Activated B cell treated with CpG ODN at 0.5 μM for 24 hours (primary cell): Measurements from ENCODE around the gene NCOR2. TPM values are rescaled to one million over a fixed set of nuclear protein-coding genes. Genes with fewer than 3 reads are reported as not detected.

Source experiments
- ATAC-seq: fragments of 200-7000 bp; cut with Tn5 transposase; one replicate; pipeline ENCODE4 v1.10.0; 2021; ENCODE audit warnings: low read depth, mild to moderate bottlenecking, moderate library complexity
- CTCF ChIA-PET: fragments of 350-600 bp; sonication (Branson Sonifier 250); formaldehyde crosslinking; loops from one replicate; lab custom pipeline; 2021; ENCODE audit warnings: antibody characterized with exemption; lab: Charles Lee
- POLR2A ChIA-PET: fragments of 350-600 bp; sonication (Branson Sonifier 250); formaldehyde crosslinking; loops from one replicate; lab custom pipeline; 2021; ENCODE audit warnings: antibody characterized with exemption; lab: Charles Lee
- DNase-seq: peaks from one replicate; pipeline ENCODE4 v3.0.0; 2022
- H3K27ac Mint-ChIP-seq: one replicate; pipeline ENCODE4 v1.8.0; 2020; ENCODE audit warnings: mixed read lengths
- H3K27me3 Mint-ChIP-seq: one replicate; pipeline ENCODE4 v1.8.0; 2021; ENCODE audit warnings: mixed read lengths
- H3K36me3 Mint-ChIP-seq: one replicate; pipeline ENCODE4 v1.8.0; 2021; ENCODE audit warnings: low read depth, mixed read lengths
- H3K4me1 Mint-ChIP-seq: one replicate; pipeline ENCODE4 v1.8.0; 2021; ENCODE audit warnings: mixed read lengths
- H3K4me3 Mint-ChIP-seq: one replicate; pipeline ENCODE4 v1.8.0; 2020; ENCODE audit warnings: mild to moderate bottlenecking, mixed read lengths
- H3K9me3 Mint-ChIP-seq: one replicate; pipeline ENCODE4 v1.8.0; 2020; ENCODE audit warnings: mixed read lengths
- CTCF ChIP-seq: fragments of 200-600 bp; IDR thresholded peaks from one replicate; pipeline ENCODE4 v1.8.0; 2022; ENCODE audit warnings: antibody characterized with exemption, mild to moderate bottlenecking
- intact Hi-C: fragments of 100-400 bp; cut with micrococcal nuclease; formaldehyde crosslinking; loops from one replicate; pipeline ENCODE4 v1.15.1; 2024
- total RNA-seq: library from RNA; stranded (reverse); gene quantifications from 2 replicates; pipeline ENCODE4 v1.2.3, GENCODE V29; 2022

Gene NCOR2
- total RNA-seq, 1 donor from 2014 or later = 154 TPM

- Mint-ChIP-seq H3K4me3 (no peak overlapping the region), H3K36me3 (peaks cover 9% of the 10 kb centered on the region), H3K4me1 (peaks cover 56% of the 10 kb centered on the region), H3K27me3 (no peaks in the 10 kb centered on the region), H3K9me3 (peaks cover 5% of the 10 kb centered on the region), H3K27ac (no peak overlapping the region)
- TF ChIP-seq CTCF = no peak
- ChIA-PET POLR2A (interaction anchor here (1.0 to 2.7 kb wide), 2 partner anchors 12 to 18 kb away, joined by 4 to 8 read pairs; no protein-coding TSS in a partner anchor), CTCF (no interaction called here)
- ATAC-seq = no peak
- no peak for DNase-seq
- intact Hi-C loops = loop anchor here (10.0 kb wide), 2 partner anchors 301 to 1179 kb away; partner anchors contain the start of genes KMT5A and SCARB1
These were observed 4.0 kb downstream of the NCOR2 start for GRCh38 chr12:124563401-124563800.

GRCh38 chr12:124562796-124563181 is 4.6 kb downstream of the NCOR2 start:
- intact Hi-C loops = loop anchor here (10.0 kb wide), 2 partner anchors 302 to 1178 kb away; partner anchors contain the start of genes KMT5A and SCARB1
- H3K9me3 Mint-ChIP-seq = peaks cover 5% of the 10 kb centered on the region
- DNase-seq = no peak
- ChIA-PET POLR2A (interaction anchor here (1.0 to 2.7 kb wide), 2 partner anchors 11 to 17 kb away, joined by 4 to 8 read pairs; no protein-coding TSS in a partner anchor), CTCF (no interaction called here)
- peaks cover 9% of the 10 kb centered on the region for H3K36me3 Mint-ChIP-seq
- no peaks in the 10 kb centered on the region for H3K27me3 Mint-ChIP-seq
- H3K4me3 Mint-ChIP-seq = no peak overlapping the region
- no peak for ATAC-seq
- TF ChIP-seq CTCF = no peak
- peaks cover 50% of the 10 kb centered on the region for H3K4me1 Mint-ChIP-seq
- no peak overlapping the region for H3K27ac Mint-ChIP-seq

GRCh38 chr12:124562018-124562795 is 5.2 kb downstream of the NCOR2 start:
- CTCF ChIA-PET = no interaction called here
- DNase-seq (no peak), ATAC-seq (no peak)
- H3K4me1 Mint-ChIP-seq = peaks cover 52% of the 10 kb centered on the region
- peaks cover 5% of the 10 kb centered on the region for H3K9me3 Mint-ChIP-seq
- H3K27me3 Mint-ChIP-seq = no peaks in the 10 kb centered on the region
- no peak for TF ChIP-seq CTCF
- POLR2A ChIA-PET = interaction anchor here (1.0 to 2.7 kb wide), 2 partner anchors 11 to 17 kb away, joined by 4 to 8 read pairs; no protein-coding TSS in a partner anchor
- no peak overlapping the region for H3K4me3 Mint-ChIP-seq
- peaks cover 9% of the 10 kb centered on the region for H3K36me3 Mint-ChIP-seq
- intact Hi-C loops = loop anchor here (10.0 kb wide), 2 partner anchors 303 to 1177 kb away; partner anchors contain the start of genes KMT5A and SCARB1
- H3K27ac Mint-ChIP-seq = no peak overlapping the region

- Mint-ChIP-seq H3K4me1 (peaks cover 56% of the 10 kb centered on the region), H3K9me3 (peaks cover 5% of the 10 kb centered on the region), H3K4me3 (no peak overlapping the region), H3K27ac (no peak overlapping the region), H3K36me3 (peaks cover 13% of the 10 kb centered on the region), H3K27me3 (no peaks in the 10 kb centered on the region)
- intact Hi-C loops = loop anchor here (10.0 kb wide), 2 partner anchors 304 to 1176 kb away; partner anchors contain the start of genes KMT5A and SCARB1
- ATAC-seq (no peak), DNase-seq (no peak)
- CTCF ChIA-PET = no interaction called here
- no peak for TF ChIP-seq CTCF
- POLR2A ChIA-PET = no interaction called here
These were observed 6.2 kb downstream of the NCOR2 start for GRCh38 chr12:124561231-124561630.

GRCh38 chr12:124560146-124560890 is 7.1 kb downstream of the NCOR2 start:
- no peak for ATAC-seq
- H3K27me3 Mint-ChIP-seq = no peaks in the 10 kb centered on the region
- no peak for DNase-seq
- ChIA-PET CTCF (no interaction called here), POLR2A (no interaction called here)
- no peak overlapping the region for H3K4me3 Mint-ChIP-seq
- H3K4me1 Mint-ChIP-seq = peaks cover 55% of the 10 kb centered on the region
- peaks cover 5% of the 10 kb centered on the region for H3K9me3 Mint-ChIP-seq
- no peak overlapping the region for H3K27ac Mint-ChIP-seq
- intact Hi-C loops = loop anchor here (10.0 kb wide), 2 partner anchors 304 to 1176 kb away; partner anchors contain the start of genes KMT5A and SCARB1
- peaks cover 13% of the 10 kb centered on the region for H3K36me3 Mint-ChIP-seq
- TF ChIP-seq CTCF = no peak
